Inferior parietal cortex (tissue), 1 donor: Measurements from ENCODE around the gene NCCRP1.

Experiments used
- DNase-seq: peaks from one replicate; pipeline ENCODE4 v3.0.0-alpha.2; 2016; ENCODE audit errors: extremely low spot score

NCCRP1 gene

GRCh38 chr19:39246951-39247669, 50.3 kb downstream of the NCCRP1 start:
- DNase-seq = no peak

GRCh38 chr19:39247701-39248664, 51.2 kb downstream of the NCCRP1 start:
- no peak for DNase-seq

GRCh38 chr19:39248806-39249205, 52.0 kb downstream of the NCCRP1 start, which contains the start of gene IFNL4:
Gene IFNL4 (minus strand): TSS chr19:39248856.
- DNase-seq = no peak

GRCh38 chr19:39251081-39251480, 54.3 kb downstream of the NCCRP1 start:
- no peak for DNase-seq
